B cell (primary cell): Measurements from ENCODE around the gene SEPTIN1. TPM values are rescaled to one million over a fixed set of nuclear protein-coding genes. Genes with fewer than 3 reads are reported as not detected.

Experiments used
- ATAC-seq: fragments of 200-7000 bp; cut with Tn5 transposase; one replicate; pipeline ENCODE4 v1.10.0; 2021; ENCODE audit warnings: low read depth, mild to moderate bottlenecking, moderate number of reproducible peaks, moderate library complexity
- CTCF ChIA-PET: fragments of 350-600 bp; sonication (Branson Sonifier 250); formaldehyde crosslinking; loops from one replicate; lab custom pipeline; 2021; ENCODE audit warnings: antibody characterized with exemption, inconsistent platforms; lab: Charles Lee
- POLR2A ChIA-PET: fragments of 350-600 bp; sonication (Branson Sonifier 250); formaldehyde crosslinking; loops from one replicate; lab custom pipeline; 2021; ENCODE audit warnings: antibody characterized with exemption; lab: Charles Lee
- DNase-seq: peaks from one replicate; pipeline ENCODE4 v3.0.0; 2013
- H2AFZ ChIP-seq: 2 replicates; pipeline ENCODE4 v1.6.1; 2012; ENCODE audit warnings: mild to moderate bottlenecking, low read depth, low read length; ENCODE audit not compliant: insufficient read depth, poor library complexity, severe bottlenecking
- H3K27ac ChIP-seq, 2 donors: 1 replicate in 1 of 2; 2 replicates in 1 of 2; pipeline ENCODE4 v1.5.1; 2012 to 2013; ENCODE audit warnings: low read length in 2 of 2, mild to moderate bottlenecking in 2 of 2, moderate library complexity in 1 of 2
- H3K27me3 ChIP-seq, 4 experiments: fragments of 200-600 bp in 1 of 4; sonication (generic) in 1 of 4; replicated peaks in 1 of 4; 1 replicate in 2 of 4; 2 replicates in 2 of 4; pipeline versions ENCODE4 v1.6.1 to v1.7.0; 2013 to 2016; ENCODE audit warnings: low read length in 3 of 4, mild to moderate bottlenecking in 2 of 4, mixed read lengths in 1 of 4, moderate library complexity in 1 of 4; ENCODE audit not compliant: insufficient read depth in 4 of 4, control insufficient read depth in 3 of 4; ENCODE audit errors: control extremely low read depth in 1 of 4
- H3K36me3 ChIP-seq, 2 experiments: replicated peaks in 1 of 2; 1 replicate in 1 of 2; 2 replicates in 1 of 2; pipeline versions ENCODE4 v1.6.1 to v1.7.1; 2013; ENCODE audit warnings: low read length in 1 of 2; ENCODE audit not compliant: insufficient read depth in 2 of 2, control insufficient read depth in 1 of 2; ENCODE audit errors: control extremely low read depth in 1 of 2, extremely low read depth in 1 of 2
- H3K4me1 ChIP-seq, 2 donors: fragments of 200-600 bp in 1 of 2; sonication (generic) in 1 of 2; 1 replicate in 1 of 2; 2 replicates in 1 of 2; pipeline versions ENCODE4 v1.5.1 to v1.6.1; 2013 to 2017; ENCODE audit warnings: low read length in 2 of 2; ENCODE audit not compliant: control insufficient read depth in 2 of 2, insufficient read depth in 2 of 2
- H3K4me2 ChIP-seq: replicated peaks from 2 replicates; pipeline ENCODE3; 2012; ENCODE audit warnings: mild to moderate bottlenecking, low read depth, low read length; ENCODE audit not compliant: poor library complexity, severe bottlenecking
- H3K4me3 ChIP-seq, 5 experiments: fragments of 200-600 bp in 1 of 5; sonication (generic) in 1 of 5; 1 replicate in 3 of 5; 2 replicates in 2 of 5; pipeline versions ENCODE4 v1.5.1 to v1.7.0; 2011 to 2016; ENCODE audit warnings: low read length in 4 of 5, mild to moderate bottlenecking in 4 of 5, low read depth in 2 of 5, control low read depth in 1 of 5, moderate library complexity in 1 of 5; ENCODE audit not compliant: insufficient read depth in 1 of 5; ENCODE audit errors: control extremely low read depth in 1 of 5, extremely low read depth in 1 of 5
- H3K79me2 ChIP-seq: fragments of 200-600 bp; sonication (generic); one replicate; pipeline ENCODE4 v1.6.0; 2016; ENCODE audit warnings: low read length; ENCODE audit not compliant: control insufficient read depth, insufficient read depth
- H3K9ac ChIP-seq: fragments of 200-600 bp; sonication (generic); 2 replicates; pipeline ENCODE4 v1.6.1; 2017; ENCODE audit warnings: mild to moderate bottlenecking, low read length, moderate library complexity
- H3K9me3 ChIP-seq, 3 donors: one replicate each; pipeline versions ENCODE4 v1.6.1 to v1.7.1; 2013; ENCODE audit warnings: low read length in 2 of 3; ENCODE audit not compliant: control insufficient read depth in 2 of 3, insufficient read depth in 1 of 3; ENCODE audit errors: control extremely low read depth in 1 of 3
- H4K20me1 ChIP-seq: 2 replicates; pipeline ENCODE4 v1.6.0; 2012; ENCODE audit warnings: mild to moderate bottlenecking, low read length; ENCODE audit not compliant: insufficient read depth, control insufficient read depth, poor library complexity, severe bottlenecking
- H3K27ac Mint-ChIP-seq: one replicate; pipeline ENCODE4 v1.8.0; 2021; ENCODE audit warnings: mixed read lengths
- H3K27me3 Mint-ChIP-seq: one replicate; pipeline ENCODE4 v1.8.0; 2021; ENCODE audit warnings: mixed read lengths
- H3K4me1 Mint-ChIP-seq: one replicate; pipeline ENCODE4 v1.8.0; 2021; ENCODE audit warnings: mixed read lengths
- H3K4me3 Mint-ChIP-seq: one replicate; pipeline ENCODE4 v1.8.0; 2021; ENCODE audit warnings: mixed read lengths
- H3K9me3 Mint-ChIP-seq: one replicate; pipeline ENCODE4 v1.8.0; 2022; ENCODE audit warnings: mixed read lengths; ENCODE audit not compliant: insufficient read depth
- EZH2 ChIP-seq: IDR thresholded peaks from 2 replicates; pipeline ENCODE4 v1.6.1; 2012; ENCODE audit warnings: borderline replicate concordance, low read depth, mild to moderate bottlenecking, moderate library complexity, low read length; ENCODE audit not compliant: insufficient read depth, poor library complexity, severe bottlenecking
- WGBS: methylation state at CpG from one replicate; pipeline ENCODE4 v1.1.5; 2013; ENCODE audit warnings: missing lambda C conversion rate; ENCODE audit not compliant: insufficient coverage; 5-methylcytosine and 5-hydroxymethylcytosine counted together
- intact Hi-C: fragments of 100-400 bp; cut with micrococcal nuclease; formaldehyde crosslinking; loops from one replicate; pipeline ENCODE4 v1.10.0; 2022
- polyA plus RNA-seq: library from polyadenylated mRNA; depleted of rRNA; stranded (reverse); fragments of >200 nt; gene quantifications from 2 replicates; pipeline ENCODE4 v1.2.3, GENCODE V29; 2012
- total RNA-seq, 2 donors: library from RNA; stranded (reverse); fragments of 120-200 nt in 1 of 2; gene quantifications; 1 replicate in 1 of 2; 2 replicates in 1 of 2; pipeline versions ENCODE4 v1.2.3 to v1.2.4, GENCODE V29; 2013 to 2022
- TF ChIP-seq, protein P1 (sequence below): fragments of 200-600 bp; IDR thresholded peaks from one replicate; pipeline ENCODE4 v1.8.0; 2022; ENCODE audit warnings: antibody characterized with exemption, mild to moderate bottlenecking

The SEPTIN1 gene
- total and polyA plus RNA-seq, 2 donors (not counting 1 experiment from before 2014, with no cell fraction given) = 154 to 302 TPM

DNA sequence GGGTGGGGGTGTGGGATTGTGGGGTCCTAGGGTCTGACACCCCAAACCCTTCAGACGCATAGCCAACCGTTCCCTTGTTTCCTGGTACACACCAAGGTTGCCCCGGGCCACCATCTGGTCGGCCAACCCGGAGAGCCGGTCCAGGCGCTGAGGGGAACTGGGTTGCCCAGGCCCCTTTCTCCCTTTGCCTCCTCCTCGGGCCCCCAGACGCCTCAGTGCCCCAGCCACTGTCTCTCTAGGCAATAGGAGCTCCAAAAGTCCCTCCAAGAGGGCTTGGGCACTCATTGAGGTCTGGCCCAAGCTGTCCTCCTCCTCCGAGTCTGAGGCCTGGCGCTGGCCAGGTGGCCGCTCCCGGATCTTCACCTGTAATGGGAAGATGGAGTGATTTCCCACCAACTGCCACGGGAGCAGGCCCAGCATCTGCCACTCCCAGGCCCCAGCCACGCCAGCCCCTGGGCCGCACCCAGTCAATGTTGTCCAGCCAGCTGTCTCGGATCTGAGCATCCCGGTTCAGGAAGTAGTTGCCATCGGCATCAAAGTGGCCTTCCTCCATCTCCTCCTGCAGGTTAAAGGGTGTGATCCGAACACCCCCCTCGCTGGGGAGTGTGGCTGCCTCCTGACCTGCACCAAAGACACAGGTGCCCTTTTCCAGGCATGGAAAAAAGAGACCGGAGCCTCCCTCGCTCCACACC, 28.8 kb downstream of the SEPTIN1 start:
- no peaks in the 10 kb centered on the region for H3K9me3 ChIP-seq
- no peak overlapping the region for H3K27ac ChIP-seq
- peak overlapping the region; percentile 95 for H3K27ac Mint-ChIP-seq
- H3K4me1 Mint-ChIP-seq = peaks cover 56% of the 10 kb centered on the region
- DNase-seq (peak; percentile 10), ATAC-seq (no peak)
- POLR2A ChIA-PET = interaction anchor here (0.7 to 1.6 kb wide), 3 partner anchors 18 to 306 kb away, joined by 3 to 11 read pairs (median 4); no protein-coding TSS in a partner anchor
- CTCF ChIA-PET = interaction anchor here (1.6 kb wide), 1 partner anchor 17 kb away, joined by 7 read pairs; the partner anchor contains the start of gene TBC1D10B
- intact Hi-C loops = no loop called here
- no peak overlapping the region for H3K9ac ChIP-seq
- peaks cover 0 to 35% of the 10 kb centered on the region in 2 experiments for H3K36me3 ChIP-seq
- no peak overlapping the region for H2AFZ ChIP-seq
- peaks cover 36 to 52% of the 10 kb centered on the region in 2 donors for H3K4me1 ChIP-seq
- H3K27me3 ChIP-seq = no peaks in the 10 kb centered on the region
- H3K27me3 Mint-ChIP-seq = no peaks in the 10 kb centered on the region
- peak overlapping the region; percentile 92 for H3K4me3 Mint-ChIP-seq
- H3K4me3 ChIP-seq = peak overlapping the region in 1 of 5 experiments; percentile 92
- no peaks in the 10 kb centered on the region for H3K9me3 Mint-ChIP-seq
- H3K4me2 ChIP-seq = peak overlapping the region; percentile 93
- TF ChIP-seq EZH2 = no peak
- TF ChIP-seq, protein P1, sequence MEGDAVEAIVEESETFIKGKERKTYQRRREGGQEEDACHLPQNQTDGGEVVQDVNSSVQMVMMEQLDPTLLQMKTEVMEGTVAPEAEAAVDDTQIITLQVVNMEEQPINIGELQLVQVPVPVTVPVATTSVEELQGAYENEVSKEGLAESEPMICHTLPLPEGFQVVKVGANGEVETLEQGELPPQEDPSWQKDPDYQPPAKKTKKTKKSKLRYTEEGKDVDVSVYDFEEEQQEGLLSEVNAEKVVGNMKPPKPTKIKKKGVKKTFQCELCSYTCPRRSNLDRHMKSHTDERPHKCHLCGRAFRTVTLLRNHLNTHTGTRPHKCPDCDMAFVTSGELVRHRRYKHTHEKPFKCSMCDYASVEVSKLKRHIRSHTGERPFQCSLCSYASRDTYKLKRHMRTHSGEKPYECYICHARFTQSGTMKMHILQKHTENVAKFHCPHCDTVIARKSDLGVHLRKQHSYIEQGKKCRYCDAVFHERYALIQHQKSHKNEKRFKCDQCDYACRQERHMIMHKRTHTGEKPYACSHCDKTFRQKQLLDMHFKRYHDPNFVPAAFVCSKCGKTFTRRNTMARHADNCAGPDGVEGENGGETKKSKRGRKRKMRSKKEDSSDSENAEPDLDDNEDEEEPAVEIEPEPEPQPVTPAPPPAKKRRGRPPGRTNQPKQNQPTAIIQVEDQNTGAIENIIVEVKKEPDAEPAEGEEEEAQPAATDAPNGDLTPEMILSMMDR = no peak
- H4K20me1 ChIP-seq = peaks cover 12% of the 10 kb centered on the region
- WGBS = 96% methylated on average over 21 of the region's 23 CpGs
- H3K79me2 ChIP-seq = peaks cover 37% of the 10 kb centered on the region
